GM23338 (cell line): ENCODE data around the gene PDK4. TPM values are rescaled to one million over a fixed set of nuclear protein-coding genes. Genes with fewer than 3 reads are reported as not detected.
"Not testable (repeated sequence)": the region's sequence is repeated elsewhere in the genome, so short reads cannot be mapped to it uniquely, and the experiment has no call there.

ENCODE experiments used
- ATAC-seq: fragments of 200-7000 bp; cut with Tn5 transposase; 3 replicates; pipeline ENCODE4 v1.9.1; 2020
- DNase-seq: peaks from one replicate; pipeline ENCODE4 v3.0.0-alpha.2; 2015; ENCODE audit warnings: low spot score
- H2AFZ ChIP-seq: fragments of 200-600 bp; sonication (generic); 2 replicates; pipeline ENCODE4 v1.8.0; 2016; ENCODE audit warnings: antibody characterized with exemption, mild to moderate bottlenecking, moderate library complexity
- H3F3A ChIP-seq: fragments of 200-600 bp; sonication (generic); replicated peaks from 2 replicates; pipeline ENCODE4 v1.8.0; 2017; ENCODE audit warnings: antibody characterized with exemption, mixed run types, low read depth
- H3K27ac ChIP-seq: fragments of 200-600 bp; sonication (generic); 2 replicates; pipeline ENCODE4 v1.6.1; 2016; ENCODE audit warnings: low read depth
- H3K27me3 ChIP-seq: fragments of 200-600 bp; sonication (generic); 2 replicates; pipeline ENCODE4 v1.8.0; 2016; ENCODE audit warnings: mild to moderate bottlenecking, mixed run types, moderate library complexity; ENCODE audit not compliant: insufficient read depth
- H3K36me3 ChIP-seq: fragments of 200-600 bp; sonication (generic); 2 replicates; pipeline ENCODE4 v1.8.0; 2016; ENCODE audit warnings: mild to moderate bottlenecking; ENCODE audit not compliant: insufficient read depth
- H3K4me1 ChIP-seq: fragments of 200-600 bp; sonication (generic); 2 replicates; pipeline ENCODE4 v1.8.0; 2016; ENCODE audit warnings: mild to moderate bottlenecking, moderate library complexity; ENCODE audit not compliant: insufficient read depth
- H3K4me2 ChIP-seq: fragments of 200-600 bp; sonication (generic); 2 replicates; pipeline ENCODE4 v1.7.1; 2017; ENCODE audit warnings: mixed run types
- H3K4me3 ChIP-seq: fragments of 200-600 bp; sonication (generic); 2 replicates; pipeline ENCODE4 v1.6.1; 2016; ENCODE audit warnings: mixed run types
- H3K79me2 ChIP-seq: fragments of 200-600 bp; sonication (generic); replicated peaks from 2 replicates; pipeline ENCODE4 v1.8.0; 2017; ENCODE audit warnings: mild to moderate bottlenecking; ENCODE audit not compliant: insufficient read depth
- H3K9me2 ChIP-seq: fragments of 200-600 bp; sonication (generic); 2 replicates; pipeline ENCODE4 v1.8.0; 2017; ENCODE audit not compliant: insufficient read depth
- H4K20me1 ChIP-seq: fragments of 200-600 bp; sonication (generic); replicated peaks from 2 replicates; pipeline ENCODE4 v1.8.0; 2017; ENCODE audit warnings: mild to moderate bottlenecking; ENCODE audit not compliant: insufficient read depth
- H3K27ac Mint-ChIP-seq: 2 replicates; pipeline ENCODE4 v1.8.0; 2020; ENCODE audit warnings: inconsistent platforms, mild to moderate bottlenecking, moderate library complexity, mixed read lengths
- H3K27me3 Mint-ChIP-seq: 3 replicates; pipeline ENCODE4 v1.8.0; 2022; ENCODE audit warnings: low read depth, mild to moderate bottlenecking, moderate library complexity, mixed read lengths, inconsistent platforms; ENCODE audit not compliant: insufficient read depth, poor library complexity
- H3K36me3 Mint-ChIP-seq: 3 replicates; pipeline ENCODE4 v1.8.0; 2021; ENCODE audit warnings: low read depth, mild to moderate bottlenecking, inconsistent platforms, moderate library complexity, mixed read lengths
- H3K4me1 Mint-ChIP-seq: 3 replicates; pipeline ENCODE4 v1.8.0; 2020; ENCODE audit warnings: mild to moderate bottlenecking, inconsistent platforms, mixed read lengths
- H3K4me3 Mint-ChIP-seq: 3 replicates; pipeline ENCODE4 v1.8.0; 2021; ENCODE audit warnings: moderate library complexity, mild to moderate bottlenecking, inconsistent platforms, mixed read lengths
- H3K9me3 Mint-ChIP-seq: 3 replicates; pipeline ENCODE4 v1.8.0; 2020; ENCODE audit warnings: moderate library complexity, mild to moderate bottlenecking, inconsistent platforms, mixed read lengths
- CTCF ChIP-seq, 2 experiments: fragments of 200-600 bp in 1 of 2; sonication (generic) in 1 of 2; conservative IDR thresholded peaks; 2 replicates each; pipeline versions ENCODE4 v1.5.1 to v1.6.1; 2016 to 2017; ENCODE audit warnings: antibody characterized with exemption in 2 of 2, low read depth in 2 of 2, mild to moderate bottlenecking in 2 of 2, moderate library complexity in 1 of 2
- ETS1 ChIP-seq: IDR thresholded peaks from 2 replicates; pipeline ENCODE4 v1.6.1; 2016; ENCODE audit warnings: antibody characterized with exemption
- EZH2phosphoT487 ChIP-seq: fragments of 200-600 bp; sonication (generic); IDR thresholded peaks from one replicate; pipeline ENCODE4 v1.8.1; 2018; ENCODE audit warnings: antibody characterized with exemption; ENCODE audit not compliant: unreplicated experiment
- NANOG ChIP-seq: IDR thresholded peaks from 2 replicates; pipeline ENCODE4 v1.6.1; 2016; ENCODE audit warnings: antibody characterized with exemption, borderline replicate concordance
- POLR2AphosphoS5 ChIP-seq: IDR thresholded peaks from 2 replicates; pipeline ENCODE4 v1.6.1; 2016; ENCODE audit warnings: antibody characterized with exemption, low read depth
- REST ChIP-seq: IDR thresholded peaks from one replicate; pipeline ENCODE4 v1.6.1; 2018; ENCODE audit warnings: antibody characterized with exemption; ENCODE audit not compliant: unreplicated experiment
- STAT1 ChIP-seq: IDR thresholded peaks from one replicate; pipeline ENCODE4 v1.6.1; 2016; ENCODE audit warnings: antibody characterized with exemption; ENCODE audit not compliant: unreplicated experiment
- ZNF114 ChIP-seq: fragments of 250-450 bp; sonication (Bioruptor Pico); IDR thresholded peaks from 2 replicates; pipeline ENCODE4 v1.5.0; 2020; ENCODE audit warnings: mild to moderate bottlenecking, moderate library complexity
- ZNF331 ChIP-seq: fragments of 250-450 bp; sonication (Bioruptor Pico); IDR thresholded peaks from 2 replicates; pipeline ENCODE4 v1.5.0; 2020; ENCODE audit warnings: low read depth, mild to moderate bottlenecking, moderate library complexity
- polyA plus RNA-seq: library from polyadenylated mRNA; unstranded; fragments of >200 nt; fragmentation: Nextera tagmentation; extraction: Ambion mirVana; gene quantifications from 2 replicates; pipeline ENCODE4 v1.2.1, GENCODE V29; 2016
- total RNA-seq: library from RNA; depleted of rRNA; stranded (reverse); fragments of >200 nt; shearing (Covaris generic); gene quantifications from 2 replicates; pipeline ENCODE4 v1.2.3, GENCODE V29; 2014

Gene PDK4
- total and polyA plus RNA-seq, 2 experiments from 2014 or later = 0.32 TPM; not detected in 1

GRCh38 chr7:95607561-95607960 lies 11.2 kb upstream of the PDK4 start:
- Histone ChIP-seq H3K27me3 (peaks cover 8% of the 10 kb centered on the region; the same call in 1 of the 2 replicates), H3K36me3 (no peaks in the 10 kb centered on the region), H3K9me2 (no peaks in the 10 kb centered on the region), H2AFZ (no peak overlapping the region), H3F3A (no peaks in the 10 kb centered on the region), H3K4me2 (no peak overlapping the region), H4K20me1 (no peaks in the 10 kb centered on the region), H3K4me3 (no peak overlapping the region), H3K4me1 (peaks cover 4% of the 10 kb centered on the region; the same call in 1 of the 2 replicates), H3K27ac (no peak overlapping the region), H3K79me2 (no peaks in the 10 kb centered on the region)
- no peak overlapping the region for H3K4me3 Mint-ChIP-seq
- TF ChIP-seq STAT1 = no peak
- TF ChIP-seq ZNF114 (CRISPR knock-in tag) = no peak
- TF ChIP-seq EZH2phosphoT487 = no peak
- TF ChIP-seq NANOG = no peak
- no peak for TF ChIP-seq ETS1
- H3K27me3 Mint-ChIP-seq = peaks cover 15% of the 10 kb centered on the region
- H3K36me3 Mint-ChIP-seq = no peaks in the 10 kb centered on the region
- peaks cover 13% of the 10 kb centered on the region; the same call in 2 of the 3 replicates for H3K9me3 Mint-ChIP-seq
- ATAC-seq (no peak), DNase-seq (no peak)
- H3K4me1 Mint-ChIP-seq = peaks cover 17% of the 10 kb centered on the region
- no peak overlapping the region for H3K27ac Mint-ChIP-seq

- DNase-seq (no peak), ATAC-seq (no peak)
- Histone ChIP-seq H3K27me3 (peaks cover 5% of the 10 kb centered on the region; the same call in 1 of the 2 replicates), H3K36me3 (no peaks in the 10 kb centered on the region), H3K4me3 (no peak overlapping the region), H3K79me2 (no peaks in the 10 kb centered on the region), H3K4me1 (peaks cover 4% of the 10 kb centered on the region; the same call in 1 of the 2 replicates), H3K4me2 (no peak overlapping the region), H4K20me1 (no peaks in the 10 kb centered on the region), H3K9me2 (no peaks in the 10 kb centered on the region), H2AFZ (no peak overlapping the region), H3F3A (no peaks in the 10 kb centered on the region), H3K27ac (no peak overlapping the region)
- peaks cover 13% of the 10 kb centered on the region; the same call in 2 of the 3 replicates for H3K9me3 Mint-ChIP-seq
- H3K4me1 Mint-ChIP-seq = peaks cover 14% of the 10 kb centered on the region
- H3K36me3 Mint-ChIP-seq = no peaks in the 10 kb centered on the region
- H3K27me3 Mint-ChIP-seq = peaks cover 15% of the 10 kb centered on the region
- H3K27ac Mint-ChIP-seq = no peak overlapping the region
- no peak for TF ChIP-seq POLR2AphosphoS5
- no peak for TF ChIP-seq ZNF114 (CRISPR knock-in tag)
- TF ChIP-seq CTCF (conservative IDR thresholded peaks at IDR 0.05; ENCODE audit: low read depth in 2 of 2) = no peak
- TF ChIP-seq REST = no peak
- no peak for TF ChIP-seq NANOG
- no peak for TF ChIP-seq ZNF331 (CRISPR knock-in tag)
- no peak overlapping the region for H3K4me3 Mint-ChIP-seq
These were observed 9.0 kb upstream of the PDK4 start for GRCh38 chr7:95605275-95605674.

GRCh38 chr7:95604811-95605210 lies 8.5 kb upstream of the PDK4 start:
- not testable (repeated sequence) for H3K4me3 ChIP-seq, H3K27ac ChIP-seq, H3K4me1 ChIP-seq, ATAC-seq, H3K79me2 ChIP-seq, H2AFZ ChIP-seq, H3K27ac Mint-ChIP-seq, H3K36me3 Mint-ChIP-seq, H3F3A ChIP-seq, DNase-seq, H3K4me3 Mint-ChIP-seq, H3K9me2 ChIP-seq, H3K36me3 ChIP-seq, H4K20me1 ChIP-seq, H3K27me3 ChIP-seq, H3K4me2 ChIP-seq
- peaks cover 12% of the 10 kb centered on the region for H3K4me1 Mint-ChIP-seq
- peaks cover 11% of the 10 kb centered on the region for H3K27me3 Mint-ChIP-seq
- peaks cover 13% of the 10 kb centered on the region; the same call in 2 of the 3 replicates for H3K9me3 Mint-ChIP-seq

- not testable (repeated sequence) for H4K20me1 ChIP-seq, H3K4me3 ChIP-seq, H2AFZ ChIP-seq, H3K4me1 ChIP-seq, H3K27ac Mint-ChIP-seq, H3K4me2 ChIP-seq, H3K4me1 Mint-ChIP-seq, H3F3A ChIP-seq, H3K9me2 ChIP-seq, H3K27me3 ChIP-seq, DNase-seq, ATAC-seq, H3K27ac ChIP-seq, H3K79me2 ChIP-seq, H3K4me3 Mint-ChIP-seq, H3K36me3 Mint-ChIP-seq, H3K36me3 ChIP-seq
- peaks cover 13% of the 10 kb centered on the region; the same call in 2 of the 3 replicates for H3K9me3 Mint-ChIP-seq
- peaks cover 11% of the 10 kb centered on the region for H3K27me3 Mint-ChIP-seq
These were observed 8.1 kb upstream of the PDK4 start for GRCh38 chr7:95604397-95604796.
